K562 (cell line): ENCODE data around the gene TRA2B. TPM values are rescaled to one million over a fixed set of nuclear protein-coding genes. Genes with fewer than 3 reads are reported as not detected.
A peak's percentile ranks its signal among the peaks of the same experiment; 100 is the strongest.

Experiments
- CBX8 ChIP-seq: fragments of 200-600 bp; sonication (generic); IDR thresholded peaks from 2 replicates; pipeline ENCODE4 v1.6.1; 2012; ENCODE audit warnings: borderline replicate concordance, mixed run types, low read depth, mild to moderate bottlenecking, moderate library complexity, mixed read lengths, low read length, control low read depth, inconsistent platforms; ENCODE audit not compliant: poor library complexity, severe bottlenecking; ENCODE audit errors: extremely low read depth
- DACH1 ChIP-seq: fragments of 450-650 bp; IDR thresholded peaks from 2 replicates; pipeline ENCODE4 v1.6.1; 2018; ENCODE audit not compliant: partially characterized antibody
- MCM3 ChIP-seq: fragments of 450-650 bp; IDR thresholded peaks from 2 replicates; pipeline ENCODE4 v1.6.1; 2016
- NUFIP1 ChIP-seq: fragments of 450-650 bp; IDR thresholded peaks from 2 replicates; pipeline ENCODE4 v1.6.1; 2018; ENCODE audit not compliant: partially characterized antibody
- POLR2H ChIP-seq: IDR thresholded peaks from 2 replicates; pipeline ENCODE4 v1.6.1; 2016; ENCODE audit warnings: missing genetic modification characterization, low read depth, mild to moderate bottlenecking, control low read depth, missing compliant biosample characterization, moderate library complexity
- PRMT5 ChIP-seq: sonication (generic); formaldehyde crosslinking; IDR thresholded peaks from 2 replicates; pipeline ENCODE4 v1.5.0; 2020; ENCODE audit warnings: missing genetic modification reagents
- RNF219 ChIP-seq: fragments of 250-450 bp; sonication (Bioruptor Pico); IDR thresholded peaks from 2 replicates; pipeline ENCODE4 v1.5.0; 2022; ENCODE audit warnings: mild to moderate bottlenecking
- SMAD2 ChIP-seq: fragments of 150-350 bp; IDR thresholded peaks from 2 replicates; pipeline ENCODE4 v1.6.1; 2014; ENCODE audit warnings: low read depth, mild to moderate bottlenecking, low read length
- SNIP1 ChIP-seq: fragments of 450-650 bp; IDR thresholded peaks from 2 replicates; pipeline ENCODE4 v1.7.1; 2017; ENCODE audit warnings: low read depth, mild to moderate bottlenecking
- WHSC1 ChIP-seq: IDR thresholded peaks from one replicate; pipeline ENCODE4 v1.6.1; 2012; ENCODE audit warnings: low read length, control low read depth, inconsistent platforms
- ZNF133 ChIP-seq: fragments of 250-450 bp; sonication (Bioruptor Pico); IDR thresholded peaks from 2 replicates; pipeline ENCODE4 v1.4.0; 2020; ENCODE audit warnings: mild to moderate bottlenecking
- ZNF668 ChIP-seq: fragments of 250-450 bp; sonication (Bioruptor Pico); IDR thresholded peaks from 2 replicates; pipeline ENCODE4 v1.8.0; 2022; ENCODE audit warnings: mild to moderate bottlenecking, inconsistent platforms
- ZNF740 ChIP-seq, 3 experiments: fragments of 200-800 bp in 1 of 3; sonication (Bioruptor generic) in 1 of 3; sonication (generic) in 1 of 3; formaldehyde crosslinking in 1 of 3; IDR thresholded peaks; 2 replicates each; pipeline versions ENCODE4 v1.6.1 to v1.8.0; 2016 to 2022; ENCODE audit warnings: mild to moderate bottlenecking in 2 of 3, missing compliant biosample characterization in 2 of 3, missing genetic modification characterization in 2 of 3, missing genetic modification reagents in 1 of 3
- polyA plus RNA-seq, 8 experiments: library from polyadenylated mRNA; depleted of rRNA in 4 of 8; stranded (reverse) in 5 of 8; unstranded in 3 of 8; fragments of >200 nt; fragmentation: Nextera tagmentation in 2 of 8; fragmentation: Illumina TruSeq in 1 of 8; extraction: Ambion mirVana in 2 of 8; extraction: Trizol in 1 of 8; gene quantifications; 2 replicates each; pipeline versions ENCODE4 v1.2.1 to v1.2.3, GENCODE V29; 2011 to 2014; ENCODE audit warnings: inconsistent platforms in 1 of 8, missing spikeins in 1 of 8
- total RNA-seq, 7 experiments: library from RNA; depleted of rRNA in 6 of 7; stranded (reverse); fragments of >200 nt in 6 of 7; fragmentation: Illumina TruSeq in 2 of 7; extraction: Trizol in 2 of 7; gene quantifications; 2 replicates each; pipeline versions ENCODE4 v1.2.1 to v1.2.3, GENCODE V29; 2011 to 2021; ENCODE audit warnings: low replicate concordance in 1 of 7
- TF ChIP-seq, protein P1 (sequence below): sonication (generic); formaldehyde crosslinking; IDR thresholded peaks from 2 replicates; pipeline ENCODE4 v1.8.1; 2023; ENCODE audit warnings: mild to moderate bottlenecking, missing genetic modification reagents
- TF ChIP-seq, protein P2 (sequence below): fragments of 250-450 bp; sonication (Bioruptor Pico); IDR thresholded peaks from 2 replicates; pipeline ENCODE4 v1.4.0; 2020
- TF ChIP-seq, protein P3 (sequence below): fragments of 450-650 bp; IDR thresholded peaks from 2 replicates; pipeline ENCODE4 v1.6.1; 2017; ENCODE audit warnings: mild to moderate bottlenecking, moderate library complexity
- TF ChIP-seq, protein P4 (sequence below): fragments of 250-450 bp; sonication (Bioruptor Pico); IDR thresholded peaks from 2 replicates; pipeline ENCODE4 v1.5.0; 2020; ENCODE audit warnings: mild to moderate bottlenecking

Gene TRA2B
- total and polyA plus RNA-seq, 9 of the 15 experiments (the other 6 are each of a cell fraction or from before 2014, with no cell fraction given): 105 to 411 (median 278) TPM

DNA sequence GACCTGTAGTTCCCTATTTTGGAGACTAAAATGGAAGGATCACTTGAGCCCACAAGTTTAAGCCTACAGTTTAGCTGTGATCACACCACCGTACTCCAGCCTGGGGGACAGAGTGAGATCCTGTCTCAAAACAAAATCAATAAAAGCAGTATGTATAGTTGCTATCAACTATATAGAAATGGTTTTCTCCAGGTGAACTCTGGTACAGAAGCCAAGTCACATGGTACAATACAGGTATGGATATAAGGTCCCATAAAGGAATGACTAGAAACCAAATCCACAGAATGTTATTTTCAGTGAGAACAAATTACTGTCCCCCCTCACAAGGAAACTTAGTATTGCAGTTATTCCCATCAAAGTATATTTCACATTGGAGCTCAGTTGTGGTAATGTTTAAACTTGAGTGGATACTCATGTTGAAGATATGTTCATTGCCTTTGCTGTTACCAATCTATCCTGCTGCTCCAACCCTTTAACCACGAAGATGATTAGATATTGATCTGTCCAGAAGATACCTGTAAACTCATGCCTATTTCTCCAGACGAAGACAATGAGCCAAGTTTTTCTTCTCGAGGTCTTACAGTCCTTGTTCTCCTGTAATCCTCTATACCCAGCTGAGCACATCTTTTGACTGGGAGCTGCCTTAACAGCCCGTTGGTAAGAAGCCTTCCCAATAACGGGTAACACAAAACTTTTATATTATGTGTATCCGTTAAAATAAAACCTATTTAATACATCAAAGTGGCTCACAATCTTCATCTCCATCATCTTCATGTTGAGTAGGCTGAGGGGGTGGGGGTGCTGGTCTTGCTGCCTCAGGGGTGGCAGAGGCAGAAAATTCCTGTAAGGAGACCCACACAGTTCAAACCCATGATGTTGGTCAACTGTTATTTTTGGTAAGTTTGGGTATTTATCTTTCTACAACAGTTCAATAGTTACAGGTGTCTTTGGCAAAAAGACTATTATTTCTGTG, 24.6 kb downstream of the TRA2B start (continued):
- TF ChIP-seq PRMT5 (CRISPR knock-in tag) (no peak), SNIP1 (no peak), ZNF740 (CRISPR knock-in tag; IDR thresholded peaks at IDR 0.05) (no peak), ZNF740 (tag; IDR thresholded peaks at IDR 0.05) (no peak; a peak in 1 of 4 replicates), WHSC1 (no peak), NUFIP1 (no peak), MCM3 (no peak), RNF219 (no peak), ZNF668 (CRISPR knock-in tag) (no peak), DACH1 (no peak), SMAD2 (no peak), ZNF133 (CRISPR knock-in tag) (no peak), CBX8 (no peak), POLR2H (tag) (peak; percentile 64)
- TF ChIP-seq, protein P1, sequence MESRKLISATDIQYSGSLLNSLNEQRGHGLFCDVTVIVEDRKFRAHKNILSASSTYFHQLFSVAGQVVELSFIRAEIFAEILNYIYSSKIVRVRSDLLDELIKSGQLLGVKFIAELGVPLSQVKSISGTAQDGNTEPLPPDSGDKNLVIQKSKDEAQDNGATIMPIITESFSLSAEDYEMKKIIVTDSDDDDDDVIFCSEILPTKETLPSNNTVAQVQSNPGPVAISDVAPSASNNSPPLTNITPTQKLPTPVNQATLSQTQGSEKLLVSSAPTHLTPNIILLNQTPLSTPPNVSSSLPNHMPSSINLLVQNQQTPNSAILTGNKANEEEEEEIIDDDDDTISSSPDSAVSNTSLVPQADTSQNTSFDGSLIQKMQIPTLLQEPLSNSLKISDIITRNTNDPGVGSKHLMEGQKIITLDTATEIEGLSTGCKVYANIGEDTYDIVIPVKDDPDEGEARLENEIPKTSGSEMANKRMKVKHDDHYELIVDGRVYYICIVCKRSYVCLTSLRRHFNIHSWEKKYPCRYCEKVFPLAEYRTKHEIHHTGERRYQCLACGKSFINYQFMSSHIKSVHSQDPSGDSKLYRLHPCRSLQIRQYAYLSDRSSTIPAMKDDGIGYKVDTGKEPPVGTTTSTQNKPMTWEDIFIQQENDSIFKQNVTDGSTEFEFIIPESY (CRISPR knock-in tag): no peak
- TF ChIP-seq, protein P2, sequence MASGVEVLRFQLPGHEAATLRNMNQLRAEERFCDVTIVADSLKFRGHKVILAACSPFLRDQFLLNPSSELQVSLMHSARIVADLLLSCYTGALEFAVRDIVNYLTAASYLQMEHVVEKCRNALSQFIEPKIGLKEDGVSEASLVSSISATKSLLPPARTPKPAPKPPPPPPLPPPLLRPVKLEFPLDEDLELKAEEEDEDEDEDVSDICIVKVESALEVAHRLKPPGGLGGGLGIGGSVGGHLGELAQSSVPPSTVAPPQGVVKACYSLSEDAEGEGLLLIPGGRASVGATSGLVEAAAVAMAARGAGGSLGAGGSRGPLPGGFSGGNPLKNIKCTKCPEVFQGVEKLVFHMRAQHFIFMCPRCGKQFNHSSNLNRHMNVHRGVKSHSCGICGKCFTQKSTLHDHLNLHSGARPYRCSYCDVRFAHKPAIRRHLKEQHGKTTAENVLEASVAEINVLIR (CRISPR knock-in tag): no peak
- TF ChIP-seq, protein P3, sequence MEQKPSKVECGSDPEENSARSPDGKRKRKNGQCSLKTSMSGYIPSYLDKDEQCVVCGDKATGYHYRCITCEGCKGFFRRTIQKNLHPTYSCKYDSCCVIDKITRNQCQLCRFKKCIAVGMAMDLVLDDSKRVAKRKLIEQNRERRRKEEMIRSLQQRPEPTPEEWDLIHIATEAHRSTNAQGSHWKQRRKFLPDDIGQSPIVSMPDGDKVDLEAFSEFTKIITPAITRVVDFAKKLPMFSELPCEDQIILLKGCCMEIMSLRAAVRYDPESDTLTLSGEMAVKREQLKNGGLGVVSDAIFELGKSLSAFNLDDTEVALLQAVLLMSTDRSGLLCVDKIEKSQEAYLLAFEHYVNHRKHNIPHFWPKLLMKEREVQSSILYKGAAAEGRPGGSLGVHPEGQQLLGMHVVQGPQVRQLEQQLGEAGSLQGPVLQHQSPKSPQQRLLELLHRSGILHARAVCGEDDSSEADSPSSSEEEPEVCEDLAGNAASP: no peak
- TF ChIP-seq, protein P4, sequence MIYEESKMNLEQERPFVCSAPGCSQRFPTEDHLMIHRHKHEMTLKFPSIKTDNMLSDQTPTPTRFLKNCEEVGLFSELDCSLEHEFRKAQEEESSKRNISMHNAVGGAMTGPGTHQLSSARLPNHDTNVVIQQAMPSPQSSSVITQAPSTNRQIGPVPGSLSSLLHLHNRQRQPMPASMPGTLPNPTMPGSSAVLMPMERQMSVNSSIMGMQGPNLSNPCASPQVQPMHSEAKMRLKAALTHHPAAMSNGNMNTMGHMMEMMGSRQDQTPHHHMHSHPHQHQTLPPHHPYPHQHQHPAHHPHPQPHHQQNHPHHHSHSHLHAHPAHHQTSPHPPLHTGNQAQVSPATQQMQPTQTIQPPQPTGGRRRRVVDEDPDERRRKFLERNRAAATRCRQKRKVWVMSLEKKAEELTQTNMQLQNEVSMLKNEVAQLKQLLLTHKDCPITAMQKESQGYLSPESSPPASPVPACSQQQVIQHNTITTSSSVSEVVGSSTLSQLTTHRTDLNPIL (CRISPR knock-in tag): no peak
